Iris pigment epithelial cell (primary cell): ENCODE data around the gene NDUFA8.

ENCODE experiments used
- DNase-seq: peaks from one replicate; pipeline ENCODE4 v3.0.0-alpha.2; 2011; ENCODE audit warnings: low read depth

NDUFA8 gene

DNA sequence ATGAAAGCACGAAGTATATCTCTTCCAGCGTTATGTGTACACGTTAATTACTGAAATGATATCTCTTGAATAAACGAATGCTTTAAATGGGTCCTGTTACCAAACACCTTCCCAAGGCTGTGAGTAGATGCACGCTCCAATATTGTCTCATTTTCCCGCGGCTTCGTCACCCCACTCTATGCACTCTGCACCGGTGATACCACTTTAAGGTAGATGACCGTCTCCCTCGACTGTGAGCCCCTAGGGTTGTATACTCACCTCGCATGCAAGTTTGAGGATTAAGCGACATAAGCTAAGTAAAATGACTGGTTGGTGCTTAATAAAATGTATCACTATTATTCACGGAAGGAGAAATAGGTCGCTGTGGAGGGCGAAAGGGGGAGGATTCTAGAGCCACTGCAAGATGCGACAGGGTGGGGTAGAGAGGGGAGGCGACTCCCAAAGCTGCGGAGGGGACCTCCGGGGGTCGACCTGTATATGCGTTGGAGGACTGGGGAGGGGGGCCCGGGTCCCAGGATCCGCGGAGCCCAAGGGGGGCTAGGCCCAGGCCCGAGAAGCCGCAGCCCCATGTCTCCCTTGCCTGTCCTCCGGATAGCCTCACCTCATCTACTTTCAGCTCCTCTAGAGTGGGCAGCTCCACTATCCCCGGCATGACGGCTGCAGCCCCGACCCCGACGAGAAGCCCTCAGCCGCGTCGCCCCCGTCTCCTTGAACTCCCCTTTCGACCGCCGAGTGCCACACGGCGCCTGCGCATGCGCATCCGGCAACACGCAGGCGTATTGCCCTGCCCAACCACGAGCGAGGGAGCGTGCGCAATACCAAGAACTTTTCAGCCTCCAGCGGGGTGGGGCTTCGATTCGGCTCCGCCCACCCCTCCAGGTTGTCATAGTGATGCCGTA is at the start of gene NDUFA8, which contains the start of gene MORN5:
Gene NDUFA8 (minus strand): TSS at position 754 of the 899 bp plus-strand sequence. CDS start 102 bp downstream, at position 652.
Gene MORN5 (plus strand): TSS at position 883 of the 899 bp plus-strand sequence. CDS start 65 bp downstream, outside the sequence.
- DNase-seq, result peak; percentile 92

DNA sequence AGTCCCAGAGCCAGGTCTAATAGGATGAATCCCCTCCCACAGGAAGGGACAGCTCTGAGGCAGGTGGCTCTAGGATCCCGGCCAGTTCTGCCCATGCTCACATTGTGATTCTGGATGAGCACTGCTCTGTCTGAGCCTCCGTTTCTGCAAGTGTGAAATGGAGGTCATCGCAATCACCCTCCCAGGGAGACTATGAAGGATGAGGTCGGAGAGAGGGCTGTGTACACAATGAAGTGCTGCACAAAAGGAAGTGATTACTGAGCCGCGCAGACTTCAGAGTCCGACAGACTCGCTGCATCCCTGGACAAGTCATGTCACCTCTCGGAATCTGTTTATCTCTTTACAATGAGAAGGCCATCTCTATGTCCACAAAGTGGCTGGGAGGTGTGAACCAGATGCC is 47.5 kb upstream of the NDUFA8 start:
- no peak for DNase-seq

DNA sequence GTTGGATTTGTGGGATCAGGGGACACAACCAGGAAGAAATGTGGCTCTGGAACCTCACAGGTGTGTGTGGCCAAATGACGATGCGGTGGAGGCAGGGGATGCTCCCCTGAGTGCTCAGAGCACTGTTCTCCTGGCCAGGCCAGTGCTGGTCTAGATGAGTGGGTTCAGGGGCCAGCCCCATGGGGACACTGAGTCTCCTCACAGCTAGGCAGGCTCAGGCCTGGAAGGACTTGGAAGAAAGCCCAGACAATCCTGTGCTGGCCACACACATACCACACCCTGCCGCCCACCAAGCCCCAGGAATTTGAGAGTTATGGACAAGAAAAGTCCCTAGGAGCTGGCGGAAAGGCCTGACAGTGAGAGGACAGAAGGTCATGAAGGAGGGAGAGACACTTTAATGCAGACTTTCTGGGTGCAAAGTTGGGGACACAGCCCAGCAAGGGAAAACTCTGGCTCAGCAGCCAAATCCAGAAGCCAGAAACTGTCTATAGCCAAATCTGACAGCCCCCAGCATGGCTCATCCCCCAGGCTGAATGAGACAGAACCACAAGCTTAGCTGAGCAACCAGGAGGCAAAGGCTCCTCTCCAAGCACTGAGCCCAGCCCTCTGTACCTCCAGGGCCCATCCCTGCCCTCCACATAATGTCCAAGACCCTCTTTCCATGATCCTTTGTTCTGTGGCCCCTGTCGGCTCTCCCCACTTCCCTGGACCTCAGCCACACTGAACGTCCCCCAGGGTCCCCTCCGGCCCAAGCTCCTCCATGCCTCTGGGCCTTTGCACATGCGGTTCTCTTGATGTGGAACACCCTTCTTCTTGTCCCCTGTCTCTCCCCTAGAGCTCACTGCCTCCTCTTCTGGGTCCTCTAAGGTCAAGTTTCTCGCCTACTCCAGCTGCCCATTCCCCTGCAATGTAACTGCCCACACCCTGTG is 46.8 kb upstream of the NDUFA8 start:
- DNase-seq, result peak; percentile 81

DNA sequence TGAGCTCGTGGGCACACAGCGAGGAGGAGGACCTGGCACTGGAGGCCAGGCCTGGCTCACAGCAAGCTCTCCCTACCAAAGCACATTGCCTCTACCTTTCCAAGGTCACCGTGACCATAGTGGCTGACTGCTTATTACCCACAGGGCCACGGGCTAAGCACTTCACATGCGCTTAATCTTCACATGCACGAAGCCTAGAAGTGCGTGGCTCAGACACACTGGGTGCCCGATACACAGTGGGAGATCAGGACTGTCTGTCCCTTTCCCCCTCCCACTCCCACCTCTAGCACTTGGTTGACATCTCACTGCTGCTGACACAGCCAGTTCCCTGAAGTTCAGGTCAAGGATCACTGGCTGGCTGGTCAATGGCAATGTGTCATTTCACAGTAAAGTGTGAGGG is 45.6 kb upstream of the NDUFA8 start:
- DNase-seq, result no peak

DNA sequence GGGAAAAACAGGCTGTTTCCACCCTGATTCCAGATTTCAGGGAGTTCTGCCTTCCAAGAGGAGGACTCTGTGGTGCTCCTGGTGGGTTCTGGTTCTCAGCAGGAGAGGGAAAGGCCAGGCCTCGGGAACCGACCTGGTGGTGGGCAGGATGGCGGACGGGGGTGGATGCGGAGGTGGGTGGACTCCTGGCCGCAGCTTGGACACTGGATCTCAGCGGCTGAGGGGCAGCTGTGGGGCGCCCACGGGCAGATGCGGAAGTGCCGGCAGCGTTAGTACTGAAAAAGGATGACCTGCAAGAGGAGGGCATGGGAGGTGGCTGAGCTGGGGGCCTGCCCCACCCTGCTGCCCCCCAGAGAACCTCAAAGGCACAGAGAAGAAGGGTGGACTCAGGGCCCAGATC is 44.9 kb upstream of the NDUFA8 start:
- no peak for DNase-seq

DNA sequence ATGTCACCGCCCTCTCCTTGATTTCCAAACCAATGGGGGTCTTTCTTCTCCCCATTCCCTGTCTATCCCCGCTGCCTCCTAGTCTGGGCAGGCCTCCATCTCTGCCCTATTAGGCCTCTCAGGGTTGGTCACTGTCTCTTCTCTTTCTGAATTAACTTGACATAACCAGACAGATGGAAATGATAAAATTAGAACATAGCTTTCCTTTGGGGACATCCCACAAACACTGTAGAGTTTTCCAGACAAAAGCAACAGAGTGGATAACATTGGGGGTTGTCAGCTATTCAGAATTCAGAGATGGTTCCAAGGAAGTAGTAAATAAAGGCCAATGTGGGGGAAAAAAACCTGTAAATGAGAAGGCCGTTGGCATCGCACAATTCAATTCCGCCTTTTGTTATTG is 44.5 kb upstream of the NDUFA8 start:
- no peak for DNase-seq

DNA sequence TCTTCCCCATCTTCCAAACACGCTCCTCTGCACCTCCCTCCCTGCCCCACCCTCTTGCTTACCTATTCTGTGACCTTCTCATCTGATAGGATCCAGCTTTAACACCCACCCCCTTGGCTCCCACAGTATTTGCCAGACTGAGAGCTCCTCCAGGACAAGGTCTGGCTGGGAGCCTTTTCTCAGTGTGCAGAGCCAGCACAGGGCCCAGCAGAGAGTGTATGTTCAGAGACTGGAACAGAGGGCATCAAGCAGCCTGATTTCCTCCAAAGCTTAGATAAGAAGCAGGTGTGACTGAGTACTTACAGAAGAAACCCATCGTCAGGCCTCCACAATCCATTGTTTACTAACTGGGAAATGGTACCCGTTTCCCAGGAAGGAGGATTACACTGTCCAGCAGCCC is 42.5 kb upstream of the NDUFA8 start:
- DNase-seq, result no peak

DNA sequence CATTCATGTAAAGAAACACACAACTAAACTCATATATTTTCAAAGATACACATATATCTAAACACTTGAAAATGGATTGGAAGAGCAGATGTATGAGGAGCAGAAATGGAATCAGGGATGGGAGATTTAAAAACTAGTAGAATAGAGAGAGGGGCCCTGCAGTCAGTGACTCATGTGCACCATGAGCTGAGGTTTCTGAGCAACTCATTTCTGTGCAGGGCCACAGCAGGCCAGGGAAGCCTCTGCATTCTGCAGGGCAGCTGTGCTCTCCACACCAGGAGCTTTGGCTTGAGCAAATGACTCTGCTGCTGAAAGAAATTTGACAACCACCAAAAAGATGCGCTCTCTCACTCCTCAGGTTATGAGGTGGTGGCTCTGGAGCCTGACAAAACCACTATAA is 42.1 kb upstream of the NDUFA8 start:
- peak; percentile 57 for DNase-seq

DNA sequence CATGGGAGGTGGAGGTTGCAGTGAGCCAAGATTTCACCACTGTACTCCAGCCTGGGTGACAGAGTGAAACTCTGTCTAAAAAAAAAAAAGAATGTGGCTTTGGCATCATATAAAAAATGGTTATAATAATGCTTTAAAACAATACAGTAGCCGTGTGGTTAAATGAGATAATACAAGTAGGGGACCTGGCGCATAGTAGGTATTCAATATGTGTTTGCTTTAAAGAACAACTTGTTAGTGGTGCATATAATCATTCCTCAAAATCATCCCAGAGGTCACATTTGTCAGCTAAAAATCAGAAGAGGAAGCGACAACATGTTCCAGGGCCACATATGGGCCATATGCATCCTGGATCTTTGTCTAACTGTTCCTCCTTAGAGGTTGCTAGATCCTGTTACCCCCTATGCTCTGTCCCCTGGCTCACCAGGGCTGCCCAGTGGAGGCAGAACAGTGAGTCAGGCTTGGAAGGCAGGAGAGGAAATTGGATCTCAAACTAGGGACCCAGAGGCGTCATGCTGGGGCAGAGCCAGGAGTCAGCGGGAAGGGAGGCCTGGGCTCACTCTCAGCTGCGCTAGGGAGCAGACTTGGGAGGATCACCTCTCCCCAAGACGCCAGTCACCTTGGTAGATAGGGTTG is 41.5 kb upstream of the NDUFA8 start:
- DNase-seq, result peak; percentile 54

DNA sequence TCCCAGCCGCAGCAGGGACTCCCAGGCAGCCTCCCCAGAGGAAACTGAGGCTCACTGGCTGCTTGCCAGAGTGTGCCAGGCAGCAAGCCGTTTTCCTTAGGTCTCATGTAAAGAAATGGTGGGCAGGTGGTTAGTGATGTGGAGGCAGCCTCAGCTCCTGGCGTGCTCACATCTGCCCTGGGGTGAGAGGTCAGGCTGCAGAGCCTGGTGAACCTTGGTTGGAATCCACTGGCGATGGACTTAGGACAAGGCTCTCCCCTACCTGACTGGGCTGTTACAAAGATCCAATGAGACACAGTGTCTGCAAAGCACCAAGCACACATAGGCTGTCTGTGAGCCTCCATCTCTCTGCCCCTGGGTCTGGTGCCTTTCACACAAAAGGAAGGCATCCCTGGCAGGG is 38.3 kb upstream of the NDUFA8 start:
- DNase-seq, result no peak

DNA sequence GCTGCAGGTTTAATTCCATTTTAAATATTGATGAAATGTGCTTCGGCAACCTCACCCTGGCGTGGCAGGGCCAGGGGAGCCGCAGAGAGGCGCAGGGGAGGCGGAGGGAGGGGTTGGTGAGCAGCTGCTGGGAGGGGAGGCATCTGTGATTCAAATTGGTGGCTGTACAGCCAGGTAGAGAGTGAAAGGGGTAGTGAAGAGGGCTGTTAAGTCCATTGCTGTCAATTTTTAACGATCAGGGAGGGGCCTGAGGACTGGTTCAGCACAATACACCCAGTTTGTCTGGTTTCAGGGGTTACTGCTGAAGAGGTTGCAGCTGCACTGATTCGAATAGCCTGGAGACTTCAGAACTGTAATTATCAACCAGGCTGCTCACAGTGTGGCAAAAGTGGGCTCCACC is 37.8 kb upstream of the NDUFA8 start:
- no peak for DNase-seq

DNA sequence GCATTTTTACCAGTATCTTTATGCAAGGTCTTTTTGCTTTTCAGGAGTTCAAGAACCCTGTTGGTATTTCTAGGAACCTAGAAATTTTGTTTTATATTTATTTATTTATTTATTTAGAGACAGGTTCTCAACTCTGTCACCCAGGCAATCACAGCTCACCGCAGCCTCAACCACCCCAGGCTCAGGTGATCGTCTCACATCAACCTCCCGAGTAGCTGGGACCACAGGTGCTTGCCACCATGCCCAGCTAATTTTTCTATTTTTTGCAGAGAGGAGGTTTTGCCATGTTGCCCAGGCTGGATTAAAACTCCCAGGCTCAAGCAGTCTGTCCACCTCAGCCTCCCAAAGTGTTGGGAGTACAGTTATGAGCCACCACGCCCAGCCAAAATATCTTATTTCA is 36.3 kb upstream of the NDUFA8 start:
- DNase-seq, result no peak

DNA sequence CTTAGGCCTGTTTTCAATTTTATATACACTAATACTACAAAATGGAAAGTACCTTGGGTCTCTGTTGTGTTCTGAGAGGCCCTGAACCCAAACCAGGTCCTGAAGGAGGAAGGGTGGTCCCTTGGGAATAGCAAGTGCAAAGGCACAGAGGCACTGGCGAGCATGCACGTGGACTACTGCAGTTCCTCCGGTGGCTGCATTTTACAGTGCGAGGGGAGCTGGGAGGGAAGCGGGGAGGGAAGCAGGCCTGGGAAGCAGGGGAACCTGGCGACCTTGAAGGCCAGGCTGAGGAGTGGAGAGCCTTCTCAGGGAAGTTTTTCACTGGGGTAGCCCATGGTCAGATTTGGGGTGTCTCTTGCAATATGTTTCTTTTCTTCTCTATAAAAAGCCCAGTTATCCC is 34.1 kb upstream of the NDUFA8 start:
- no peak for DNase-seq

DNA sequence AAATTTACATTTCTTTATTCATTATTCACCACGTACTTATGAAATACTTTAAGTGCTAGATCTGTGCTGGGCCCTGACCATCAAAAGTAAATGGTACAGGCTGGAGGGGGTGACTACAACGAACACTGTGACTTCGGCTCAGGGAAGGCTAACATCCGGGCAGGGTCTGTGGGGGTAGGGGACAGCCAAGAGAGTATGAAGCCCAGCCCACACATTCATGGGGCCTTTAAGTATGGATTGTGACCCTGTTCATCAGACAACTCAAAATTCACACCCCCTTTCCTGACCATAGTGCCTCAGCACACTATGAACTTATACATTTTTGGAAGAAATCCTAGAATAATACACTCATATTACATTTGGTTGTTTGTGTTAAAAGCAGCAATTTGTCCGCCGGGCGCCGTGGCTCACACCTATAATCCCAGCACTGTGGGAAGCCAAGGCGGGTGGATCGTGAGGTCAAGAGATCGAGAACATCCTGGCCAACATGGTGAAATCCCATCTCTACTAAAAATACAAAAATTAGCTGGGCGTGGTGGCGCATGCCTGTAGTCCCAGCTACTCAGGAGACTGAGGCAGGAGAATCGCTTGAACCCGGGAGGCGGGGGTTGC is 33.4 kb upstream of the NDUFA8 start:
- peak; percentile 26 for DNase-seq

DNA sequence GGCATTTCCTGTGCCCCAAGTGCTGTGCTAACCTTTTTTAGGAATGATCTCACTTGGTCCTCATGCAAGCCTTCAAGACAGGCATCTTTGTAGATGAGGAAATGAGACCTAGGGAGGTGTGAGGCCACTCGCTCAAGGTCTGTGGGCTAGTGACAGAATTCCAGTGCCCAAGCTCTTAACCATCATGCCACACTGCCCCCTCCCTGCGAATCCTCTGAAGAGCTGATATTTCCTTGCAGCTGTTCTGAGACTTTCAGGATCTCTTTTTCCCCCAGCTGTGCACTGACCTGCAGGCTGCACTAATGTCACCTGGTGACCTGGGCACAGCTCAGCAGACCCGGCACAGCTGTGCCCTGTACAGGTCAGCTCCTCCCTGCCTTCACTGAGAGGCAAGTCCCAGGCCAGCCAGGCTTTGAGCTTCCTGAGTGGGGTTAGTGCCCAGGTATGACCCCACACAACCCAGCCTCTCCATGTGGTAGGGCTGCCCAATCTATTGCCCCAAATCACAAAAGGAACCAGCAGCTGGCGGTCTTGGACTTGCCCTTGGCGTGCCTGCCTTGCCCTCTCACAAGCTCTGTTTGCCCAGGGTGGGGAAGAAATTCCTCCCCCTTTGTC is 32.8 kb upstream of the NDUFA8 start:
- no peak for DNase-seq

DNA sequence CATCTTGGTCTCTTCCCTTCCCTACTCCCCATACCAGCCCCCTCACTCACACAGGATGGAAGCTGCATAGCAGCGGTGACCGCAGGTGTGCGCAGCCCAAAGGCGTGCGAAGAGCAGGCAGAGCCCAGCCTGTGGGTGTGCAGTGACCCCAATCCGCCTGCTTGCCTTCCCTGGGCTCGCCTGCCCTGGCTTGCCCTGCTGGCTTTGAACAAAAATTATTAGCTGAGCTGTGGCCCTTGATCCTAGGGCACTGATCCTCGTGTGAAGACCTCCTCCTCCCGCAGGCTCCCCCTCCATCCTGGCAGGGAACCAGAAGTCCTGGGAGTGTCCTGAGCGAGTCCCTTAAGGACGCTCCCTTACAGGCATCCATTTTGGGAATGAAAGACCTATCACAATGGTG is 32.0 kb upstream of the NDUFA8 start:
- DNase-seq, result no peak

DNA sequence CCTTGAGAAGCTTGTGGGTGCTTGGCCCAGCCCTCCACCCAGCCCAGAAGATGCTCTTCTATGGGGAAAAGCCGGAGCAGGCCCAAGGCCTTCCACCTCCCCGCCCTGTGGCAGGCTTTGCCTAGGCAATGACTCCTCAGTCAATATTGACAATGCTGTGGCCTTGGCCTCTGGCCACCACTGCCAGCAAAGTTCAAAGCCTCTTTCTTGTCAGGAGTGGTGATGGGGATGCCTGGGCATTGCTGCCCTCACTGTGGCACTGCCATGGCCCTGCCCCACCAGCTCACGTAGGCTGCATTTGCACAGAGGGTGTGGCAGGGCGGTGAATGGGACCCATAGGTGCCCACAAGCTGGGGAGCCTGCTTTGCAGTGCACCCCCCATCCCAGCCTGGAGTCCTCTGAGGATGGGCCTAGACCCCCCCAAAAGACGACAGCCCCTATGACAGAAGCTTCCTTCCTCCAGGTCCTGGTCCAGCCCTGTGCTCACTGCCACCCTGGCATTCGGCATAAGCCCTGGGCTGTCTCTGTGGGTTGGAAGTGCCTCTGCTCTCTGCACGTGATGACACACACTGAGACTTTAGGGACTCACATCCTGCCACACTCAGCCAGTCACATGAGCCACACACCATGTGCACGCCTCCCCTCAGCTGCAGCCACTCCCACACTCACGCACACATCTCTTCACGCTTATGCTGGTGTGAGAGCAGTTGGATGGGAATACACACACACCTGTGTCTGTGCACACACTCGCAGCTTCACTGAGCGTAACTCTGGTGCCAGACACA is 31.2 kb upstream of the NDUFA8 start:
- DNase-seq, result no peak

DNA sequence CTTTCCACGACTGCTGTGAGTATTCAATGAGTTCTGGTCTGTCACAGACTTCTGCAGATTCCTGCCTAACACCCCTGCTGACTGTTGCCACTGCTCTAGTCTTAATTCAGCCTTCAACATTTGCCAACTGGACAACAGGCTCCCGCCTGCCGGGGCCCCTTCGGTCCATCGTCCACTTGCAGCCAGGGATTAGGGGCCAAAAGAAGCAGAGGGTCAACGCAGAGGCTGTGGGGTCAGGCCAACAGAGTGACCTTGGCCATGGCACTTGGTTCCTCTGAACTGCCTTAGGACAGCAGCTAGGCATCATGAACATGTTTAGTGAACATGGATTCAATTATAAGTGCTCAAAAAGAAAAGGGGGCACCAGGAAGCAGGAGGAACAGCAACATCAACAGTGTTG is 28.8 kb upstream of the NDUFA8 start:
- DNase-seq, result no peak

DNA sequence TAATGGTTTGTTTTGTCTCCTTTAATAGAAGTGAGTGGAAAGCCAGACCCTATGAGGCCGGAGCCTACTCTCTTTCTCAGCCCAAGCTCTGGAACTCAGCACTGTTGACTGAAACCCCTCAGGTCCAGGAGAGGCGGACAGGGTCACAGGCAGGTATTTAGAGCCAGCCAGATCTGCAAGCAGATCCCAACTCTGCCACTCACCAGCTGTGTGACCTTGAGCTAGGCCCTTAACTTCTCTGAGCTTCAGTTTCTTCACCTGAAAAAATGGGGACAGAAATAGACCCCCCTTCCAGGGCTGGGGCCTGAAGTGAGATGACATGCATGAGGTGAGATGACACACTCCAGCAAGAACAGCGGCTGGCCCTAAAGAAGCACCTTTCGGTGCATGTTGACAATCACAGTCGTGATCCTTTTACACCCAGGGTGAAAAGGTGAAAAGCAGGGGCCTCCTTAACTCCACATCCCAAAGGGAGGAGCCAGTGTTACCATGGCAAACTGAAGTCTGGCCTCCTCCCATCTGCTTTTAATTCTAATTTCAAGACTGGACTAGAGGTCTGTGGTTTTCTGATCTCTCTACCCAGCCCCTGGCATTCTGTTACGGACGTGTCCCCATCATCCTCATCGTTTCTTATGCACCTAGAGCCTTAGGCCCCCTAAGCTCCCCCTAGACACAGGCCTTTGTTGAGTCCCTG is 27.3 kb upstream of the NDUFA8 start:
- no peak for DNase-seq

DNA sequence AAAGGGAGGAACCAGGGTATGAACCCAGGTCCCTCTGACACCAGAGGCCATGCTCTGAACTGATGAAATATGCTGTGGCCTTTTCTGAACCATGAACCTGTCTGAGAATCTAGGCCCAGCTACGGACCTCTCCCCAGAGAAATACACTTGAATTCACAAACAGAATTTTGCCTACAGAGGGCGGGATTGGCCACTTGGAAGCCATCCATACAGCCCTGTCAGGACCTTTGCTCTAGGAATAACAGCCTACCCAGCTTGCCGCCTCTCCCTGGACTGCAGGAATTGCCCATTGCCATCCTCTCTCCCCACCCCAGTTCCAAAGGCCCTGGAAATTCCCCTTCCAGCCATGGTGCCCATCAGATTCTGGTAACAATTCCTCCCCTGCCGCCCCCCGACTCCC is 26.7 kb upstream of the NDUFA8 start:
- DNase-seq, result no peak
